Large intestine (tissue), 3 donors: ENCODE results near the gene TET2. TPM values are rescaled to one million over a fixed set of nuclear protein-coding genes. Genes with fewer than 3 reads are reported as not detected.

Experiments used
- DNase-seq, 2 donors: peaks; one replicate each; pipeline versions ENCODE4 v3.0.0 to v3.0.0-alpha.2; 2013
- H3K27ac ChIP-seq: one replicate; pipeline ENCODE4 v1.5.1; 2013; ENCODE audit warnings: low read length
- H3K27me3 ChIP-seq: 2 replicates; pipeline ENCODE4 v1.6.1; 2013; ENCODE audit warnings: low read length; ENCODE audit not compliant: control insufficient read depth, insufficient read depth
- H3K36me3 ChIP-seq: 2 replicates; pipeline ENCODE4 v1.6.1; 2013; ENCODE audit warnings: low read length; ENCODE audit not compliant: control insufficient read depth, insufficient read depth
- H3K4me1 ChIP-seq: one replicate; pipeline ENCODE4 v1.6.1; 2013; ENCODE audit warnings: low read length; ENCODE audit not compliant: control insufficient read depth, insufficient read depth
- H3K4me3 ChIP-seq: one replicate; pipeline ENCODE4 v1.5.1; 2013; ENCODE audit warnings: low read length
- H3K9me3 ChIP-seq: one replicate; pipeline ENCODE4 v1.6.1; 2013; ENCODE audit warnings: mild to moderate bottlenecking, low read depth, low read length, moderate library complexity; ENCODE audit not compliant: control insufficient read depth
- WGBS: methylation state at CpG from one replicate; pipeline ENCODE4 v1.1.5; 2013; ENCODE audit warnings: low lambda C conversion rate; ENCODE audit not compliant: insufficient coverage; 5-methylcytosine and 5-hydroxymethylcytosine counted together
- polyA plus RNA-seq: library from polyadenylated mRNA; unstranded; fragments of 120-200 nt; gene quantifications from one replicate; pipeline ENCODE4 v1.2.1, GENCODE V29; 2013

TET2 gene
- polyA plus RNA-seq, 1 donor, result 18.7 TPM

DNA sequence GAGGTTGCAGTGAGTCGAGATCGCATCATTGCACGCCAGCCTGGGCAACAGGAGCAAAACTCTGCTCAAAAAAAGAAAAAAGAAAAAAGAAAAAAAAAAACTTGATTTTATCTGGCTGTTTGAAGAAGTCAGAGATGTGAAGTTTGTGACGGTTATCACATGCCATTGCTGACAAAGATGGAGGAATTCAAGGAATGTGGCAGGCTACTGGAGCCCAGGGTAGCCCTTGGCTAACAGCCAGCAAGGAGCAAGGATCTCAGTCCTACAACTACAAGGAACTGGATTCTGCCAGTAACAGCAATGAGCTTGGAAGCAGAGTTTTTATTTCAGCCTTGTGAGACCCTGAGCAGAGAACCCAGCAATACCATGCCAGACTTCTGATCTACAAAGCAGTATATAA lies 24.3 kb upstream of the TET2 start:
- H3K36me3 ChIP-seq, result no peaks in the 10 kb centered on the region
- H3K9me3 ChIP-seq, result no peaks in the 10 kb centered on the region
- H3K4me3 ChIP-seq, result no peak overlapping the region
- H3K27me3 ChIP-seq, result no peaks in the 10 kb centered on the region
- DNase-seq, result no peak
- H3K27ac ChIP-seq, result no peak overlapping the region
- no peaks in the 10 kb centered on the region for H3K4me1 ChIP-seq
- WGBS, result no CpG with 5 or more reads among the region's 4 CpGs

DNA sequence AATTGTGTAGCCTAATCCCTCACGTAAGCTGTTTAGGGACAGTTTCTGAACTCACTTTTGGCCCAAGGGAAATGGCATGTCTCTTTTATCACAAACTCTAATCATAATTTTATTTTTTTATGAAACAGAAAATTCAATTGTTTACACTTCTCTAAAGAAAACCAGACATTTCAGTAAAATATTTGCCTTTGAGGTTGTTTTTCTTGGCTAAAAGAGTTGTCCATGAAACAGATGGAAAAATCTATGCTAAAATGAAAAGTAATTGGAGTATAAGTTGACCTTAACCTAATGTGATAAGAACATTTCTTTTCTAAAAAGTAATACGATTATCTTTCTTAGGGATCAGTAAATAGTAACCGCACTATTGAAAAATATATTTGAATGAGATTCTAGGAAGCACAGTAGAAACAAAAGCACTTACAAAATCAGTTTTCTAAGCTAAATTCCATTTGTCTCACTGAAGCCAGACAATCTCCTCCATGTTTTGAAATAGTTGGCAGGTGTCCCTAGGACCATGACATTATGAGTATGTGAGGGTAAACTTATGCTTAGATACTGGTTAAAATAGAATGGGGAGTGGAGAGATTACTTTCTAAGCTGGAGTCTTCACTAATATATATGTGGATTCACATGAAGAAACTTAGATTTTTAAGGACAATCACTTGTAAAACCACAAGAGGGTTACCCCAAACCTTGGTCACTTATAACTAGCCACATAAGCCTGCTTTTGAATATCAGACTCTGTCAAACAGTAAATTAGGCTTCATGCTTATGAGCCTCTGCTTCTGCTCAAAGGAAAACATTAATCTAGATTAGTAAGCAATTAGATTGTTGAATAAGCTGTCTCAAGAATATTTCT lies 20.1 kb upstream of the TET2 start:
- no peaks in the 10 kb centered on the region for H3K36me3 ChIP-seq
- no peak overlapping the region for H3K4me3 ChIP-seq
- H3K4me1 ChIP-seq, result no peaks in the 10 kb centered on the region
- no peak for DNase-seq
- H3K9me3 ChIP-seq, result no peaks in the 10 kb centered on the region
- H3K27me3 ChIP-seq, result no peaks in the 10 kb centered on the region
- H3K27ac ChIP-seq, result no peak overlapping the region
- 80% methylated on average over 2 of the region's 3 CpGs for WGBS

DNA sequence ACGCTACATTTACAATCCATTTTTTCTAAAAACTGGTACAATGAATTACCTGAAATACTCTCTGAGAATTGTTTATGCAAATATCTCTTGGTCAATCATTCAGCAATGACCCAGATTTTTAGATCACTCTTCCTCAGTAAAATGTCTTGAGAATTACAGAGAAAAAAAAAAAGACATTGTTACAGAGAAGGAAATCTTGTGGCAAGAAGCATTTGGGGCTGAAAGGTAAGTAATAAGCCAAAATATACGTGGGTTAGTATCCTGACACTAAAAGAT lies 19.6 kb upstream of the TET2 start:
- 93% methylated on average over 2 of the region's 2 CpGs for WGBS
- Histone ChIP-seq H3K9me3 (no peaks in the 10 kb centered on the region), H3K36me3 (no peaks in the 10 kb centered on the region), H3K4me3 (no peak overlapping the region), H3K27me3 (no peaks in the 10 kb centered on the region), H3K4me1 (no peaks in the 10 kb centered on the region), H3K27ac (no peak overlapping the region)
- no peak for DNase-seq

DNA sequence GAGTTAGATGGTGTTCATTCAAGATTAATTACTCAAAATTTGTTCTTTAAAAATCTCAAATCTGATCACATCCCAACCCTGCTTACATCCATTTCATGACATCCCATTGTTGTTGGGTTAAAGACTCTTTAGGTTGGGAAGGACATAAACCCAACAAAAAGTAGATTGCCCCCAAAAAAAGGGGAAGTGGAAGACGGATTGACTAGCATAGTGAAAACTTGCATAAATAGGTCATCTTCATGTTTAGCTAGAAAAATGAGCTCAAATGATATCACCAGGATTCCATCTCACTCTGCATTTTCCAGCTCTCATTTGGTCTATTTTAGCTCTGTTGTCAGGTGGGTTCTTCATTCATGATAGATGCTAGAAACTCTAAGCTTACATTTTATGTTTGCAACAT lies 18.5 kb upstream of the TET2 start:
- Histone ChIP-seq H3K9me3 (no peaks in the 10 kb centered on the region), H3K27ac (no peak overlapping the region), H3K27me3 (no peaks in the 10 kb centered on the region), H3K4me3 (no peak overlapping the region), H3K36me3 (no peaks in the 10 kb centered on the region), H3K4me1 (no peaks in the 10 kb centered on the region)
- DNase-seq, result no peak
- no CpG with 5 or more reads among the region's 1 CpG for WGBS

DNA sequence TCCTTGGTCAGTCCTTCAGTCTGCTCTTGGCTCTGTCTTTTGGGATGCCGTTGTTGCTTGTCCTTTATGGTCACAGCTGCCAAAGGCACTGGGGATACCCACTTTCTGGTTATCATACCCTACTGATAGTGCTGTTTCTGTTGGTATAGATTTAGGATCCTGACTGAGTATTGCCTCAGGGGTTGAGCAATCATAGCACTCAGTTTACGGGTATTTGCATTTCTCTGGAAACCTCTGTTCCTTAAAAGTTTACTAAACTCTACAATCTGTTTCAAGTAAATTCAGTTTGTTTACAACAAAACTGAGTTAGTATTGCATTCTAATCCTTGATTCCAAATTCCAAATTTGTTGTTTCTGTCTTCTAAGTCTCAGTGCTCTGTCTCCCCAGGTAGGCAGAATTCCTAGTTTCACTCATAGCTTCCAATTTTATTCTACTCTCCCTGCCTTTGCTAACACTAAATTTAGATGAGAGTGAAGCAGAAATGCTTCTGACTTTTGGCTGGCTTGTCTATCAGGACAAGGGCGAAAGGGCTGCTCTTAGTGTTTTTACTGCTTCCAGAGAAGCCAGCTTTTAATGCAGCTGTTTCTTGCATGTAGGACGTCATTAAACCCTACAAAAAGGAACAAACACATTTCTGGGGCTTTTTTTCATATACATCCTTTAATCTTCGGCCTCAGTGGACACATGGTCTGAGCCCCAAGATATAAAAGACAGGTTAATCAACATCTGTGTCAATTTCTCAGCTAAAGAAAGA lies 17.2 kb upstream of the TET2 start:
- WGBS, result no CpG with 5 or more reads among the region's 5 CpGs

DNA sequence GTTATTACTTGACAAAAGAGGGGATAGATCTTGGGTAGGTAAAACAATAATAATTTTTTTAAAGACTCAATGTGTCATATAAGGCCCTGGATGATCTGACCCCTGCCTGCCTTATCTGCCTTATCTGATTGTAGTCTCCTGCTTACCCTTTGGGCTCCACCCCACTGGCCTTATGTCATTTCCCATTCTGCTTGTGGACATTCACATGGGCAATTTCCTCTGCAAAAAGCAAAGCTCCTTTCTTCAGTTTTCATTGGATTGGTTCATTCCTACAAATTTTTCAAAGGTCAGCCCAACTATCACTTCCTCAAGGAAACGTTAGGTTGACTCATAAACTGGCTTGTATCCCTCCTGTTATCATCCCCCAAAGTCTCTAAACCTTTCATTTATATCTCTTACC lies 15.7 kb upstream of the TET2 start:
- H3K4me3 ChIP-seq, result no peak overlapping the region
- no peaks in the 10 kb centered on the region for H3K9me3 ChIP-seq
- no peaks in the 10 kb centered on the region for H3K4me1 ChIP-seq
- no CpG with 5 or more reads among the region's 1 CpG for WGBS
- no peak for DNase-seq
- no peak overlapping the region for H3K27ac ChIP-seq
- H3K36me3 ChIP-seq, result no peaks in the 10 kb centered on the region
- no peaks in the 10 kb centered on the region for H3K27me3 ChIP-seq

More for the DNA sequence above, 17.2 kb upstream of the TET2 start:
- Histone ChIP-seq H3K36me3 (no peaks in the 10 kb centered on the region), H3K4me3 (no peak overlapping the region), H3K27ac (no peak overlapping the region), H3K4me1 (no peaks in the 10 kb centered on the region), H3K9me3 (no peaks in the 10 kb centered on the region), H3K27me3 (no peaks in the 10 kb centered on the region)
- no peak for DNase-seq

DNA sequence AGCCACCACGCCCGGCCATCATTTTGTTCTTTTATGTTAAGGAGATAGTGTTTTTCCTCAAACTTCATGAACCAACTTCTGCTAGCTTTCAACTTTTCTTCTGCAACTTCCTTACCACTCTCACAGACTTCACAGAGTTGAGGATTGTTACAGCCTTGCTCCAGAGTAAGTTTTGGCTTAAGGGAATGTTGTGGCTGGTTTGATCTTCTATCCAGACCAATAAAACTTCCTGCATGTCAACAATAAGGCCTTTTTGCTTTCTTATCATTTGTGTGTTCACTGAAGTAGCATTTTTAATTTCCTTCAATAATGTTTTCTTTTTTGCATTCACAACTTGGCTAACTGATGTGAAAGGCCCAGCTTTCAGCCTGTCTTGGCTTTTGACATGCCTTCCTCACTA lies 12.7 kb upstream of the TET2 start:
- H3K36me3 ChIP-seq, result no peaks in the 10 kb centered on the region
- no peaks in the 10 kb centered on the region for H3K27me3 ChIP-seq
- no peaks in the 10 kb centered on the region for H3K4me1 ChIP-seq
- H3K9me3 ChIP-seq, result no peaks in the 10 kb centered on the region
- H3K27ac ChIP-seq, result no peak overlapping the region
- no peak overlapping the region for H3K4me3 ChIP-seq
- no peak for DNase-seq
- no CpG with 5 or more reads among the region's 2 CpGs for WGBS

DNA sequence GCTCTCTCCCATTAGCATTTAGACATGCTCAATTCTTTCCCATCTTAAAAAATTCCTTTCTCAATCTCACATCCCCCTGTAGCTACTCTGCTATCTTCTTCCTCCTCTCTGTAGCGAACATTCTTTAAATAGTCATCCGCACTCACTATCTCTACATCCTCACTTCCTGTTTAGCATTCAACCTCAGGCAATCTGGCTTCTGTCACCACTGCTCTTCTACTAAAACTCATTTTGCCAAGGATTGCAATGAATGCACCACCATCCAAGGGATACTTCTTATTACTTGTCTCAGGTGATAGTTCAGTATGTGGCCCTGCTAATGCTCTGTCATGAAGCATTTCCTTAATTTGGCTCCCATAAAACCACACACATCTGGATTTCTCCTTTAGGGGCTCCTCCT lies 10.9 kb upstream of the TET2 start:
- no peaks in the 10 kb centered on the region for H3K4me1 ChIP-seq
- H3K4me3 ChIP-seq, result no peak overlapping the region
- no peaks in the 10 kb centered on the region for H3K27me3 ChIP-seq
- WGBS, result 61% methylated on average over 2 of the region's 2 CpGs
- H3K27ac ChIP-seq, result no peak overlapping the region
- H3K36me3 ChIP-seq, result no peaks in the 10 kb centered on the region
- DNase-seq, result no peak
- H3K9me3 ChIP-seq, result no peaks in the 10 kb centered on the region

DNA sequence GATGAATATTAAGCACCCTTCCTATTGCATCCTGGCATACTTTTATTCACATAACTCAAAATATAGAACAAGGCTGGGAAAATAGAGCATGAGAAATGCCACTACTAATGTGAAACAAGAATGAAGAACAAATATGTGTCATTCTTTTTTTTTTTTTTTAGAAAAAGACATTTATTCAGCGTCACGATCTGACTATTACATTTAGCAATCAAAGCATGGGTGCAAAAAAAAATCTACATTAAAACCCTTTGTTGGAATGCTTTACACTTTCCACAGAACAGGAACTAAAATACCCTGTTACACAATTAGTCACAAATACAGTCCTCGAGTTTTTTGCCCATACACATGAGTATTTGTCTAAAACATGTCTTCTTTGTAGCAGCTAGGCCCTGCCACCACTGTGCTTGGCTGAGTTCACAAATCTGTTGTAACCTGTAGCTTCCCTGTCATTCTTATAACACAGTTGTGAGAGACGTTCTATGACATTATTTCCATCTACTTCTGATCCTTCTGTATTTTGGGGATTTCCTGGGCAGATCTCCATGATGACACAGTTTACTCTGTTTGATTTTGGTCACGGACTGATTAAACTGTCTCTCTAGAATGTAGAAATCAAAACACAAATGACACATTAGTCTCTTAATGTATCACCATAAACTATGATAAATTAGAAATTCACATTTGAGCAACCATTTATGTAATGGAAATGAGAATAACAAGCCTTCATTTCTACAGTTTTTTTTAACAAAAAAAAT lies 9.4 kb upstream of the TET2 start:
- DNase-seq, result no peak
- H3K27me3 ChIP-seq, result no peaks in the 10 kb centered on the region
- WGBS, result 50% methylated on average over 1 of the region's 5 CpGs

DNA sequence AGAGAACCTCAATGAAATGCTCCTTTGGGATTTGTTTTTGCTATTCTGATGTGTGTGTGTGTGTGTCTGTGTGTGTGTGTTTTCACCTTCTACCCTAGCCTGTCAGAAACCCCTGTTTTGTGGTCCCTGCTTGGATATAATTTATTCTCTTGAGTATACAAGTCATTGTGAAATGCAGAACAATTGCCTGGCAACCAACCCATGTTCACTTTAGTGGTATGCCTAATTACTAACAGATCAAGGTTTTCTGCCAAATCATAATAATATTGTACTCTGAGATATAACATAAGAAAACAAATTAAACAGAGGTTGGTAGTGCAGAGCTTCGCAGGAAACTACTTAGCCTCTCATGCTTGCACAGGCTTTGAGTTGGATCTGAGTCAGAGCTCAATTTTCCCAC lies 7.0 kb upstream of the TET2 start:
- Histone ChIP-seq H3K27ac (no peak overlapping the region), H3K36me3 (no peaks in the 10 kb centered on the region), H3K27me3 (no peaks in the 10 kb centered on the region), H3K4me1 (no peaks in the 10 kb centered on the region), H3K4me3 (no peak overlapping the region), H3K9me3 (no peaks in the 10 kb centered on the region)
- no peak for DNase-seq
- WGBS, result no CpG with 5 or more reads among the region's 1 CpG

More for the DNA sequence above, 9.4 kb upstream of the TET2 start:
- H3K36me3 ChIP-seq, result no peaks in the 10 kb centered on the region
- H3K4me3 ChIP-seq, result no peak overlapping the region
- no peaks in the 10 kb centered on the region for H3K4me1 ChIP-seq
- no peak overlapping the region for H3K27ac ChIP-seq
- H3K9me3 ChIP-seq, result no peaks in the 10 kb centered on the region
